Iris pigment epithelial cell (primary cell): Measurements from ENCODE around the gene ANKRD53.

Source experiments
- DNase-seq: peaks from one replicate; pipeline ENCODE4 v3.0.0-alpha.2; 2011; ENCODE audit warnings: low read depth

The ANKRD53 gene

DNA sequence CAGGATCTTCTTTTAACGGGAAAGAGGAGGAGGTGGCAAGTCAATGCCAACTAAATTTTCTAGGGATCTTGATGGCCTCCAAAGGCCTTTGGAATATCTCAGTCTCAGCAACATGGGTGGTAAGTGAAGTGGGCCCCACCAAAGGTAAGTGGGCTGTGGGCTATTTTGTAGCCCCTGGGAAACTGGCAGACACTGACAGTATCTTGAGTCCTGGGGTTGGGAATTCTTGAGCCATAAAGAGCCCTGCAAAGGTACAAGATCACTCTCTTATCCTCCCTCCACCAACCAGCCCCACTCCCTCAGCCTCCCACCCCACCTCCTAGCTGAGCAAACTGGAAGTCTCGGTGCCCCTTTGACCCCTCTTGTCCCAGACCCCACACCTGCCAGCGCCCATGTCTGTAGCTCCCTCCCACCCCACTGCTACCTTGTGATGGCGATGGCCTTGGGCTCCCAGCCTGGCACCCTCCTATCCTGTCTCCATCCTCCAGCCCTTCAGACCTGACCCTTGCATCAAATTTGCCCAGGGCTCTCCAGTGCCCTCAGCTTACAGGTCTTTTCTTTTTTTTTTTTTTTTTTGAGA lies 34.2 kb upstream of the ANKRD53 start:
- no peak for DNase-seq

DNA sequence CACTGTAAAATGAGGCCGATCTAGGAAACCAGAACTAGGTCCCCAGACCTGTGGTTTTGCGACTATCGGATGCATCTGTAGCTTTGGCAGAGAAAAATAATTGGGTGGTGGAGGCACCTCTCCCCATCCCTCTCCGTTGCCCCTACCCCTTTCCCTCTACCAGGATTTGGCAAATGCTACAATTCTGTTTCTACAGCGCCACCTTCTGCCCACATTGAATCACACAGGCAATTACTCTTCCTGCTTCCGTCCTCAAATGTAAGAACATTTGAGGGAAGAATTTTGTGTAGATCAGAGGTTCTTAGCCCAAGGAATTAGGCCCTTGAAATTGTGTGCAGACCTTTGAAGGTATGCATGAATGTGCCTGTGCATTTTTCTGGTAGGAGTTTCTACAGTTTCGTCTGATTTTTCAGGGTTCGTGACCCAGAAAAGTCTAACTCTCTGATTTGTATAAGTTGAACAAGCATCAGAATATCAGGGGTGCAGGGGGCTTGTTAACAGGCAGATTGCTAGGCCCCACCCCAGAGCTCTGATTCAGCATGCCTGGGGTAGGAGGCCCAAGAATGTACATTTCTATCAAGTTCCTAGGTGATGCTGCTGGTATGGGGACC lies 31.5 kb upstream of the ANKRD53 start:
- peak; percentile 57 for DNase-seq

DNA sequence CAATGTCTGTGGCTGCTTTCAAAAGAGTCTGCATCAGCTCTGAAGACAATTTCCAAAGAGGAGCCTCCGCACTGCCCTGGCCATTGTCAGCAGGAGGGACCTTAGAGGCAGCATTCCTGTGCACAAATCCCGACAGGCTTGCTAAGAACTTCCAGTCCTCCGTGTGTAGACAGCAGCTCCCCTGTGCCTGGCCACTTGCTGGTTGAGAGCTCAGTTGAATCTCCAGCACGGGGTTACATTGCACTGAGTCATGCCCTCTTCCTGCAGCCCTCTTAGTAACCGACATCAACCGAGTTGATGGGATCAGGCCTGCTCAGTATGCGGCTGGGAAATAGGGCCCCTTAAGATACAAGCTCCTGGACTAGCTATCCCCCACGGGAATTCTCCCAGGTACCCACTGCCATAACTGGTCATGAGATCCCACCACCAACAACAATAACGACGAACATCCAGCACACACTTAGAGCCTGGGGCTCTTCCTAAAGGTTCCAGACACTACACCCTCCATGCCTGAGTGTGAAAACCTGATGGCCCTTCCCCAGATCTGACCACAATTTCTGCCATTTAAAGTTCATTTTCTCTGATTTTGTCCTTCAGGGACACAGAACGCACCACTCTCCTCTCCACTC lies 30.8 kb upstream of the ANKRD53 start:
- DNase-seq, result peak; percentile 78

DNA sequence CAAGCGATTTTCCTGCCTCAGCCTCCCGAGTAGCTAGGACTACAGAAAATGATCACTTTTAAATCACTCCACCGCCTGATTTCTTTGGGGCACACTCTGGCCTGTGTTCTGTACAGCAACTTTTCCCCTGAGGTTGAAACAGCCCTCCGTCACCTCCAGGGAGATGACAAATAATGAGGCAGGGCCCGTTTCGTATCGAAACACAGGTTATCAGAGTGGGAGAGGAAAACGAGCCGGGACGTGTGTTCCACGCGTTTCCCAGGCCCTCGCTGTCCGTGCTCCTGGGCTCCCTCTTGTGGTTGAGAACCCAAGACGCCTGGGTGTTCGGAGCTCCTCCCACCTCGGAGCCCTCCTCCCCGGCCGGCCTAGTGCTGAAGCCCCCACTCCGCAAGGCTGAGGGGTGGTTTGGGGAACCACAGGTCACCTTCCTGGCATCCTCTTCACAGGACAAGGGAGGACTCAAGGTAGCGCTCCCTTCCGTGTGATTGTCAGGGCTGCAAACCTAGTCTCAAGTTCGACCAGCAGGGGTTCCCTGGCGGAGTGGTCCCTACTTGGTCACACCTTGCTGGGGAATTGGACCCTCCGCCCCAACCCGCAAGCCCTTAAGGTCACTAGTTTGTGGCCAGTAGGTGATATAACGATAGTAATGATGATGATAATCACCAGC lies 30.0 kb upstream of the ANKRD53 start:
- DNase-seq, result peak; percentile 71

DNA sequence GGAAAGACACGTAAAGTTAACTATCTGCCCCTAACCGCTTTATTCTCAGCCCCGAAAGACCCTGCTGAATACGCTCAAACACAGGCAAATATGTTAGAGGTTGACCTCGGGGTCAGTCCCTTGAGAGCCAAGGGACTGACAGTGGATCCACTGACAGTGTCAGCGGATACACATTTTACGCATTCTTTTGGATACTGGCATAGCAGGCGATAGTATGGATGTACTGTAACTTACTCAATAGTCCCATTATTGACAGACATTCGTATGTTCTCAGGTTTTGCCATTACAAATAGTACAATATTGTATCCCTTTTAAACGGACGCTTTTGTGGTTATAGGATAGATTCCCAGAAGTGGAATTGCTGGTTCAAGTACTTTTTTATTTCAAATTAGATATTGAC lies 29.3 kb upstream of the ANKRD53 start:
- DNase-seq, result no peak

DNA sequence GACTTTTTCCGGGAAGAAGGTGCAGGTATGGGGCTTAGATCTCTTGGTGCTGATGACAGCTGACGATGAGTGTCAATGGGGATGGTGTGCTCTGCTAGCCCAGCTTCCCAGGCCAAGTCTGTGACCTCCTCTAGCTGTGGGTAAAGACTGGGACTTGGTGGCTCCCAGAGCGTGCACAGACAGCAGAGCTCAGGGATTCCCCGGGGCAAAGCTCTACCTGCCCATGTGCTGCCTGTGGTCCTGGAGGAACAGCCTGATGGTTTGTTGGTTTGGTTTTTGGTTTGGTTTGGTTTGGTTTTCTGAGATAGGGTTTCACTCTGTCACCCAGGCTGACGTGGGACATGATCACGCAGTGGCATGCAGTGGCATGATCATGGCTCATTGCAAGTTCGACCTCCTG lies 23.5 kb upstream of the ANKRD53 start:
- DNase-seq, result no peak

DNA sequence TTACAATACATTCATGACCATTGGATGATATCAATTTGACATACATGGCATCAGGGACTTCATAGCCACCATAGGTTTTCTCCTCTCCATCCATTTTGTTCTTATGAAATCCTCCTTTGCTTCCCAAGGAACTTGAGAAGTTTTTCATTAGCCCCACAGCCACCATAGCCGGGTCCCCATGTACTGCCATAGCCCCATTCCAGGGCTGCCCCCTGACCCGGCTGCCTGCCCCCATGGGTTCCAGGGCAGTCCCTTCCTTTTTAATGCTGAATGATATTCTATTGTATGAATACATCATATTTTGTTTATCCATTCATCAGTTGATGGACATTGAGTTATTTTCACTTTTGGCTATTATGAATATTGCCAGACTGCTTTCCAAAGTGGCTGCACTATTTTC lies 22.3 kb upstream of the ANKRD53 start:
- DNase-seq, result no peak

DNA sequence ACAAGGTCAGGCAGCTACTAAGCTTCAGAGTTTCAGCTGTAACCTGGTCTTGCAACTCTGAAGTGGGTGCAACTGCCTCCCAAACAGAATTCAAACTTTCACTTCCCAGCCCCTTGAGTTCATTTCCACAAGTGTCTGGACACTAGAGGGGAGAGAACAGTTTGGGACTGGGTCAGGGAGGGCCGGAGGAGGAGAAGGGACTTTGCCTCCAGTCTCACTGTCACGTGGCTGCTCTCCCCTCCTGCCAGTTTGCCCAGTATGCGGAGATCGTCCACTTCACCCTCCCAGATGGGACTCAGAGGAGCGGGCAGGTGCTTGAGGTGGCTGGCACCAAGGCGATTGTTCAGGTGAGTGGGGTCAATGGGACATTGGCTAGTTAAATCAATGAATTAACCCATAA lies 20.6 kb upstream of the ANKRD53 start:
- no peak for DNase-seq

DNA sequence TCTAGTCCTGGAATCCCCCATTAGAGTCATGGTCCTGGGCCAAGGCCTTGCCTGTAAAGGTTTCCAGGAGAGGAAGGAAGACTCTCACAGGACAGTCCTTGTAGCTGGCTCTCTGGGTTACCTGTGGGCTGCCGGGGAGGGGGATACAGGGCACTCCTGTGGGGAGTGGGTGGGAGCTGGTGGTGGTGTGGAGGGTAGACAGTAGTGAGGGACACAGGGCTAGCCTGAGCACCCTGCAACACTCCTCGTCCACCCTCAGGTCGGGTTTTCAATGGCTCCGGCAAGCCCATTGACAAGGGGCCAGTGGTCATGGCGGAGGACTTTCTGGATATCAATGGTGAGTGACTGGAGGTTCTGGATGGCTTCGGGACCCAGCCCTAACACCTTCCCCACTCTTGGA lies 19.7 kb upstream of the ANKRD53 start:
- DNase-seq, result no peak

DNA sequence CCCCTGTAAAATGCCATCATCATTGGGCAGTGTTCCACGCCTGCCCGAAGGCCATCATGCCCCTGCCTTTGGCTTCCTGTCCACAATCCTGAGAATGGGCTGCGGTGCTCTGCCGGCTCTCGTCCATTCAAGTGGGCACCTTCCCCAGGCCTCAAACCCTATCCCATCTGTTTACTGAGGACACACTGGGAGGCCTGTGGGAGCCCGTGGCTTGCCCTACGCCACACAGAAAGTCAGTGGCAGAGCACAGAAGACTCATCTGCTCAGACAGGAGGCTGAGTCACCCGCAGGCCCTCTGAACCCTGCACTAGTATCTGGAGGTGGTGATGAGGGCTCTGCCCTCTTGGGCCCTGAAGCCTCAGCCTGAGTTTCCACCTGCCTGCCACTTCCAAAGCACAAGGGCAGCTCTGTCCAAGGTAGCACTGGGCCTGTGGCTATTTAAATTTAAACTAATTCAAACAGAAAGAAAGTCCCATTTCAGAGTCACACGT lies 19.1 kb upstream of the ANKRD53 start:
- no peak for DNase-seq

DNA sequence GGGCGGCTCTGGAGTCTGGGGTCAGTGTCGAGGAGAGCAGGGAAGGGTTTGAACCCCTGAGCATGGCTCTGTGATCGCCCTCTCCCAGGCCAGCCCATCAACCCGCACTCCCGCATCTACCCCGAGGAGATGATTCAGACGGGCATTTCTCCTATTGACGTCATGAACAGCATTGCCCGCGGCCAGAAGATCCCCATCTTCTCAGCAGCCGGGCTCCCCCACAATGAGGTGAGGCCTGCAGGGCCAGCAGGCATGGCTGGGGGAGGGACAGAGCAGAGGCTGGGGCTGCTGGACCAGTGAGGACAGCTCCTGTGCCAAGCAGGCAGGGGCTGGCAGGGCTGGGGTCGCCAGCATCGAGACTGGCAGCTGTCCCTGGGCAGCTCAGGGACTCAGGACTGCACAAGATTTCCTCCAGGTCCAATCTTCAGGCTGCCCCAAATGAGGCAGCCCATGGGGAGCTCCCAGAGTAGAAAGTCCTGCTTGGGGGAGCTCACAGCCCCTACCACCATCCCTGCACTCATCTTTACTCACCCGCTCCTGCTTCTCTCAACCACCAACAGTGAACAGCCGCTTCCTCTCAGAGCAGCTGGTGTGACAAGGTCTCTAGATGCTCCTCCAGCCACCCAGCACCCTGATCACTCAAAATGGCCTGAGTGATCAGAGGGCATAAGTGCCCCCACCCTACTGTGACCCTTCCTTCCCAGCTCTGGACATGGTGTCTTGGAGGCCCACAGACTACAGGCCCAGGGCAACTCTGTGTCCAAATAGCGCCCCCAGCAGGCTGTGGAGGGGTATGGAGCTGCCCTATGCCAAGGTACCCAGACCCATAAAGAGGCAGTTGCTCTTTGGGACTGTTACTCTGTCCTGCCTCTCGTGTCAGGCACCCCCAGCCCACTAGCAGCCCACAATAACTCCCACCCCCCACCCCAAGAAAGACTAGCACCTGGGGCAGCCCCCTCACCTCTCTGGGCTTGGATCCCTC lies 18.3 kb upstream of the ANKRD53 start:
- no peak for DNase-seq

DNA sequence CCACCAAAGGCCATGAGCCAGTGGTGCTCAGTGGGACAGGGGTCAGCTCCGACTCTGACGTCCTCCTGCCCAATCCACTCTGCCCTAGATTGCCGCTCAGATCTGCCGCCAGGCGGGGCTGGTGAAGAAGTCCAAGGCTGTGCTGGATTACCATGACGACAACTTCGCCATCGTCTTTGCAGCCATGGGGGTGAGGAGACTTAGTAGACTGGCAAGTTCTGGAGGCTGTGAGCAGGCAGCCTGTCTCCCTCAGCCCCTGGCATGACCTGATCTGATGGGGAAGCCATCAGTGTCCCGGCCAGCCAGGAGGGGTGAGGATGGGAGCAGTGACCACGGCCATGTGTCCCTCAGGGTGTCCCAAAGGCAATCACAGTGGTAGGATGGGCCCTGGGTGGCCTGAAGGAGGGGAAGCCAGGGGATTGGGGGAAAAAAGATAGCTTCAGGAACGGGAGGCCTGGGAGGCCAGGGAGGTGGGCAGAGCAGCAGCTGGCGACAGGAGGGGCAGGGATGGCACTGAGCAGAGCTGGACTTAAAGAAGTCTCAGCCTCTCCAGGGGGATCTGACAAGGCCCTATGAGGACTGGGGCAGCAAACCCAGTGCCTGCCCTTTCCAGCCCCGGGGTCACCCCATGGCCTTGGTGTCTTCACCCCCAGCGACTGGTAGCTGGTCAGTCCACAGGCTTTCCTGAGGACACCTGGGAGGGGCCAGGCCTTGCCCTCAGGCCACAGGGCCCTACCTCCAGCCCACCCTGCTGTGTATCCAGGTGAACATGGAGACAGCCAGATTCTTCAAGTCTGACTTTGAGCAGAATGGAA lies 17.4 kb upstream of the ANKRD53 start:
- no peak for DNase-seq

DNA sequence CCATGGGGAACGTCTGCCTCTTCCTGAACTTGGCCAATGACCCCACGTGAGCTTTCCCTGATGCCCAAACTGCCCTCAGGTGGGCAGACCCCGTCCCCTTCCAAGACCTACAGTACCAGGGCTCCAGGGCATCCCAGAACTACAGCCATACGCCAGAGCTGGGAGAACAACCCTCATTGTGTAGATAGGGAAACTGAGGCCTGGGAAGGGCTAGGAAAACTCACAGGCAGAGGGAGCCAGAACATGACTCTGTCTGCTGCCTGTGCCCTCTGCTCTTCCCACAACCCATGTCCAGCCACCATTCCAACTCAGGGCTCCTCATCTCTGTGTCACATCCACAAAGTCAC lies 16.8 kb upstream of the ANKRD53 start:
- no peak for DNase-seq

DNA sequence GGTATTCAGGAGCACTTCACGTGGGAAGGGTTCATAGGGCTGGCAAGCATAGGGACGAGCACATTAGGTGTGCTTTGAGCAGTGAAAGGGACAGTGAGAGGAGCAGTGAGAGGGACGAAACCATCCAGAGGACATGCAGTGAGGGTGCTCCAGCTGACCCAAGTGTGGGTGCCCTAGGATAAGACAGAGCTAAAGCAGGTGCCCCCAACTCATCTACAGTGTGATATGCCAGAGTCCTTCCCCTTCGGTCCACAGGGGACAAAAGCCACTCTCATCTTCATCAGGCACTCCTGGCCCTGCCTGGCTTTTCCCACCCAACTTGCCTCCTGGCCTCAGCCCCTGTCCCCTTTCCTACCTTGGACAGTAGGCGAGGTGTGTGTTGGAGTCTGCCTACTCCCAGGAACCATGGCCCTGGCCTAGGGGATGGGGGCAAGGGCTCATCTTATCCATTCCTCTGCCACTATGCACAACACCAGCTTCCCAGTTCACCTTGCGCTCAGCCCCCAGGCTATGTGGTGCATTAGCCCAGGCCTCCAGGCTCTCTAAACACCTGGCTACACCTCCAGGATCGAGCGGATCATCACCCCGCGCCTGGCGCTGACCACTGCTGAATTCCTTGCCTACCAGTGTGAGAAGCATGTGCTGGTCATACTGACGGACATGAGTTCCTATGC lies 16.1 kb upstream of the ANKRD53 start:
- no peak for DNase-seq

DNA sequence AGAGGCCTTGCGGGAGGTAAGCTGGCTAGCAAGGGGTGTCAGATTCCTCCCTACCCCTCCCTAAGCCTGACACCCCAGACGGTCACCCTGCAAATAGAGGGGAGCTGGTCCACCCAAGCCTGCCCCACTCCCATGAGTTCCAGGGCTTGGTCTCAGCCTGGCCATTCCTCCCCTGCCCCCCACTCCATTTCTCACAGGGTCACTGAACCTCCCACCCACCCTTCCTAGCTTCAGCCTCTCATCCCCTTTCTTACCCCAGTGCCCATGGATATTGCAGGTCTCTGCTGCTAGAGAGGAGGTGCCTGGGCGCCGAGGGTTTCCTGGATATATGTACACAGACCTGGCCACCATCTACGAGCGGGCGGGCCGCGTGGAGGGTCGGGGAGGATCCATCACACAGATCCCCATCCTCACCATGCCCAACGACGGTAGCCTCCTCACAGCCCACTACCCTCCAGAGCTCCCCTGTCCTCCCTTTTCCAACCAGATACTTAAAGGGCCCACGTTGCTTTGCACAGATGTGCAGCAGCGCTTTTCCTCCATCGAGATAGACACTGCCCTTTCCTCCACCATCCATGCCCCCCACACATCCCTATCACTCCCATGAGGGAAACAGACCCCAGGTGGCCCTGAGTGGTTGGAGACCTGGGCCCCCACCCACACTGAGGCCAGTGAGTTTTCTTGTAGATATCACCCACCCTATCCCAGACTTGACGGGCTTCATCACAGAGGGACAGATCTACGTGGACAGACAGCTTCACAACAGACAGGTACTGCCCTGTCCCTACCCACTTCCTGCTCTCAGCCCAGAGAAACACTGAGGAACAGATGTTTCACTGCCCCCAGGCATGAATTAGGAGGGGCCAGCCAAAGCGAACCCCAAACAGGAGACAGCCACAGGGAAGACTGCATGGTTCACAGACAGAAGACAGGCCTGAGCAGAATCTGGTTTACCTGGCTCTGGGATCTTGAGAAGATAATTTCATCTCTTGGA lies 15.2 kb upstream of the ANKRD53 start:
- DNase-seq, result no peak

DNA sequence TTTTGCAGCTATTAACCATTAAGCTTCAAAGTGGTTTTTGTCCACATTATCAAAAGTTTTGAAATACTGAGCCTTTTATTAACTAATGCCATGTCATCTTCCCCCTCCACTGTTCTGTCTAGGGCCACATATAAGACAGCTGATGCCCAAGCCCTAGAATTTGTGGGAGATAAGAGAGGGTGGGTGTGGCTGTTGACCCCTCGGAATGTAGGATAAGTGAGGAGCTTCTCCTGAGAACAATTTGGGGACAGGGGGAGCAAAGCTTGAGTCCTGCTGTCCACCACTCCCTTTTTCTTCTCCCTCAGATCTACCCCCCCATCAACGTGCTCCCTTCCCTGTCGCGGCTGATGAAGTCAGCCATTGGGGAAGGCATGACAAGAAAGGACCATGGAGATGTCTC lies 14.3 kb upstream of the ANKRD53 start:
- DNase-seq, result no peak

DNA sequence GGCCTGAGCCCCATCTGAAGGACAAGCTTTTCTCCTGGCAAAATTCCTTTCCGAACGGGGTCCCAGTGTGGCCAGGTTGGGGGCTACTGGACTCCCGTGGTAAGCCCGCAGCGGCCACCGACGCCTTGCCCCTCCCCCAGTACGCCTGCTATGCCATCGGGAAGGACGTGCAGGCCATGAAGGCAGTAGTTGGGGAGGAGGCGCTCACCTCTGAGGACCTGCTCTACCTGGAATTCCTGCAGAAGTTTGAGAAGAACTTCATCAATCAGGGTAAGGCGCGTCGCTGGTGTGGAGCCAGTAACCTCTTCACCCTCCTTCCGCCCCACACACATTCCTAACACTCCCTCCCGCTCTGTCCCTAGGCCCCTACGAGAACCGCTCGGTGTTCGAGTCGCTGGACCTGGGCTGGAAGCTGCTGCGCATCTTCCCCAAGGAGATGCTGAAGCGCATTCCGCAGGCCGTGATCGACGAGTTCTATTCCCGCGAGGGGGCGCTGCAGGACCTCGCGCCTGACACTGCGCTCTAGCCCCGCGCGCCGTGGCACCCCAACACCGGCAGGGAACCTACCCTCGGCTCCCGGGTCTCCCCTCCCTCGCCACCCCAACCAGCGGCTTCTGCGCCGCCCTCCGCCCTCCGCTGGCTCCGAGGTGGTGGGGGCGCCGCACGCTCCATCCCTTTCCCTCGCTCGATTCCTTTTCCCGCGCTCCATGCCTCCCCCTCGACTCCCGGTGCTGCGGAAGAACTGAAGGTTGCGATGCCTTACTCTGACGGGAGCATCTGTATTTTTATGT lies 13.6 kb upstream of the ANKRD53 start:
- peak; percentile 62 for DNase-seq

DNA sequence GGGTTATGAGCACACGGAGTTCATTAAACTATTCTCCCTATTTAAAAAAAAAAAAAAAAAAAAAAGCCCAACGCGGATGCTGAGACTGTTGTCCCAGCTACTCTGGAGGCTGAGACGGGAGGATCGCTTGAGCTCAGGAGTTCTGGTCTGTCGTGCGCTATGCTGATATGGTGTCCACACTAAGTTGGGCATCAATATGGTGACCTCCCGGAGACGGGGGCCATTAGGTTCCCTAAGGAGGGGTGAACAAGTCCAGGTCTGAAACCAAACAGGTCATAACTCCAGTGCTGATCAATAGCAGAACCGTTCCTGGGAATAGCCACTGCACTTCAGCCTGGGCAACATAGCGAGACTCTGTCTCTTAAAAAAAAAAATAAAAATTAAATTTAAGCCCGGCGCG lies 12.9 kb upstream of the ANKRD53 start:
- DNase-seq, result no peak

DNA sequence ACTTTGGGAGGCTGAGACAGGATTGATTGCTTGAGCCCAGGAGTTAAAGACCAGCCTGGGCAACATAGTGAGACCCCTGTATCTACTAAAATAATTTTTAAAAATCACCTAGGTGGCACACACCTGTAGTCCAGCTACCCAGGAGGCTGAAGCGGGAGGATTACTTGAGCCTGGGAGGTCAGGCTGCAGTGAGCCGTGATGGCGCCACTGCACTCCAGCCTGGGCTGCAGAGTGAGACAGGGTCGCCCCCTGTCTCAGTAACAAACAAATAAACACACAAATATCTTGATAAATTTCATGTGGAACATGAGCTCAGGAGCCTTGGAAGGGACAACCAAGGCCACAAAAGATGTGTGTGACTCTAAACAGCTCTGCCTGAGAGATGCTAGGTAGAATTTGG lies 11.7 kb upstream of the ANKRD53 start:
- DNase-seq, result no peak
